Fibroblast of lung (primary cell): ENCODE data around the gene SUGP1.

Source experiments
- EZH2 ChIP-seq: IDR thresholded peaks from 2 replicates; pipeline ENCODE4 v1.5.1; 2012; ENCODE audit warnings: low read length, control low read depth, mild to moderate bottlenecking; ENCODE audit errors: missing control alignments
- TF ChIP-seq, protein P1 (sequence below), 2 donors: IDR thresholded peaks in 1 of 2; conservative IDR thresholded peaks in 1 of 2; 1 replicate in 1 of 2; 2 replicates in 1 of 2; pipeline ENCODE4 v1.5.1; 2011 to 2012; ENCODE audit warnings: low read length in 2 of 2, control low read depth in 1 of 2, inconsistent platforms in 1 of 2, low read depth in 1 of 2, mild to moderate bottlenecking in 1 of 2

DNA sequence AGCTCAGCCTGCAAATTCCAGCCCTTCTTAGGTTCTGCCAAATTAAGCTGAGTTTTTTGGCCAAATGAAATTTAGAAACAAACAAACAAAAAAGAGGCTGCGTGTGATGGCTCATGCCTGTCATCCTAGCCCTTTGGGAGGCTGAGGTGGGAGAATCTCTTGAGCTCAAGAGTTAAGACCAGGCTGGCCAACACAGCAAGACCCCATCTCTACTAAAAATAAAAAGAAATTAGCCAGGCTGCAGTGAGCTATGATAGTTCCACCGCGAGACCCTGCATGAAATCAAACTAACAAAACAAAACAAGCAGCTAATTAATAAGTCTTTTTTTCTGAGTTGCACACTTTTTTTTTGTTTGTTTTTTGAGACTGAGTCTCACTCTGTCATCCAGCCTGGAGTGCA is 90.6 kb downstream of the SUGP1 start:
- TF ChIP-seq, protein P1, sequence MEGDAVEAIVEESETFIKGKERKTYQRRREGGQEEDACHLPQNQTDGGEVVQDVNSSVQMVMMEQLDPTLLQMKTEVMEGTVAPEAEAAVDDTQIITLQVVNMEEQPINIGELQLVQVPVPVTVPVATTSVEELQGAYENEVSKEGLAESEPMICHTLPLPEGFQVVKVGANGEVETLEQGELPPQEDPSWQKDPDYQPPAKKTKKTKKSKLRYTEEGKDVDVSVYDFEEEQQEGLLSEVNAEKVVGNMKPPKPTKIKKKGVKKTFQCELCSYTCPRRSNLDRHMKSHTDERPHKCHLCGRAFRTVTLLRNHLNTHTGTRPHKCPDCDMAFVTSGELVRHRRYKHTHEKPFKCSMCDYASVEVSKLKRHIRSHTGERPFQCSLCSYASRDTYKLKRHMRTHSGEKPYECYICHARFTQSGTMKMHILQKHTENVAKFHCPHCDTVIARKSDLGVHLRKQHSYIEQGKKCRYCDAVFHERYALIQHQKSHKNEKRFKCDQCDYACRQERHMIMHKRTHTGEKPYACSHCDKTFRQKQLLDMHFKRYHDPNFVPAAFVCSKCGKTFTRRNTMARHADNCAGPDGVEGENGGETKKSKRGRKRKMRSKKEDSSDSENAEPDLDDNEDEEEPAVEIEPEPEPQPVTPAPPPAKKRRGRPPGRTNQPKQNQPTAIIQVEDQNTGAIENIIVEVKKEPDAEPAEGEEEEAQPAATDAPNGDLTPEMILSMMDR (conservative IDR thresholded peaks at IDR 0.05 in 1 of 2, IDR thresholded peaks at IDR 0.05 in 1 of 2; ENCODE audit: low read depth in 1 of 2, low read length in 2 of 2): no peak
- no peak for TF ChIP-seq EZH2
